Chondrocyte (in vitro differentiated cells): Measurements from ENCODE around the gene PBX1. TPM values are rescaled to one million over a fixed set of nuclear protein-coding genes. Genes with fewer than 3 reads are reported as not detected.
A peak's percentile ranks its signal among the peaks of the same experiment; 100 is the strongest.

Experiments
- DNase-seq: peaks from one replicate; pipeline ENCODE4 v3.0.0; 2021; ENCODE audit warnings: mixed read lengths, low spot score
- H3K27ac Mint-ChIP-seq: one replicate; pipeline ENCODE4 v1.8.0; 2021; ENCODE audit warnings: mild to moderate bottlenecking, moderate library complexity, mixed read lengths; ENCODE audit not compliant: unreplicated experiment
- H3K27me3 Mint-ChIP-seq: 2 replicates; pipeline ENCODE4 v1.8.0; 2021; ENCODE audit warnings: low read depth, mixed read lengths
- H3K36me3 Mint-ChIP-seq: 2 replicates; pipeline ENCODE4 v1.8.0; 2021; ENCODE audit warnings: low read depth, mixed read lengths
- H3K4me1 Mint-ChIP-seq: 2 replicates; pipeline ENCODE4 v1.8.0; 2021; ENCODE audit warnings: low read depth, mild to moderate bottlenecking, mixed read lengths
- H3K4me3 Mint-ChIP-seq: one replicate; pipeline ENCODE4 v1.8.0; 2021; ENCODE audit warnings: mild to moderate bottlenecking, moderate library complexity, mixed read lengths; ENCODE audit not compliant: unreplicated experiment
- H3K9me3 Mint-ChIP-seq: 2 replicates; pipeline ENCODE4 v1.8.0; 2021; ENCODE audit warnings: low read depth, mixed read lengths
- total RNA-seq: library from RNA; stranded (reverse); gene quantifications from 3 replicates; pipeline ENCODE4 v1.2.1, GENCODE V29; 2021
- TF ChIP-seq, protein P1 (sequence below): fragments of 200-600 bp; sonication (generic); IDR thresholded peaks from 2 replicates; pipeline ENCODE4 v1.5.0; 2021; ENCODE audit warnings: antibody characterized with exemption, mild to moderate bottlenecking, moderate library complexity

Gene PBX1
- total RNA-seq, 1 donor from 2014 or later: 23.0 TPM

- H3K4me3 Mint-ChIP-seq: no peak overlapping the region
- DNase-seq: no peak
- TF ChIP-seq, protein P1, sequence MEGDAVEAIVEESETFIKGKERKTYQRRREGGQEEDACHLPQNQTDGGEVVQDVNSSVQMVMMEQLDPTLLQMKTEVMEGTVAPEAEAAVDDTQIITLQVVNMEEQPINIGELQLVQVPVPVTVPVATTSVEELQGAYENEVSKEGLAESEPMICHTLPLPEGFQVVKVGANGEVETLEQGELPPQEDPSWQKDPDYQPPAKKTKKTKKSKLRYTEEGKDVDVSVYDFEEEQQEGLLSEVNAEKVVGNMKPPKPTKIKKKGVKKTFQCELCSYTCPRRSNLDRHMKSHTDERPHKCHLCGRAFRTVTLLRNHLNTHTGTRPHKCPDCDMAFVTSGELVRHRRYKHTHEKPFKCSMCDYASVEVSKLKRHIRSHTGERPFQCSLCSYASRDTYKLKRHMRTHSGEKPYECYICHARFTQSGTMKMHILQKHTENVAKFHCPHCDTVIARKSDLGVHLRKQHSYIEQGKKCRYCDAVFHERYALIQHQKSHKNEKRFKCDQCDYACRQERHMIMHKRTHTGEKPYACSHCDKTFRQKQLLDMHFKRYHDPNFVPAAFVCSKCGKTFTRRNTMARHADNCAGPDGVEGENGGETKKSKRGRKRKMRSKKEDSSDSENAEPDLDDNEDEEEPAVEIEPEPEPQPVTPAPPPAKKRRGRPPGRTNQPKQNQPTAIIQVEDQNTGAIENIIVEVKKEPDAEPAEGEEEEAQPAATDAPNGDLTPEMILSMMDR: no peak
- peak overlapping the region; percentile 93 for H3K27ac Mint-ChIP-seq
- peaks cover 55% of the 10 kb centered on the region for H3K4me1 Mint-ChIP-seq
- no peaks in the 10 kb centered on the region for H3K36me3 Mint-ChIP-seq
- H3K27me3 Mint-ChIP-seq: no peaks in the 10 kb centered on the region
- H3K9me3 Mint-ChIP-seq: no peaks in the 10 kb centered on the region
Observed at GRCh38 chr1:164765557-164765956, 206.6 kb downstream of the PBX1 start.

DNA sequence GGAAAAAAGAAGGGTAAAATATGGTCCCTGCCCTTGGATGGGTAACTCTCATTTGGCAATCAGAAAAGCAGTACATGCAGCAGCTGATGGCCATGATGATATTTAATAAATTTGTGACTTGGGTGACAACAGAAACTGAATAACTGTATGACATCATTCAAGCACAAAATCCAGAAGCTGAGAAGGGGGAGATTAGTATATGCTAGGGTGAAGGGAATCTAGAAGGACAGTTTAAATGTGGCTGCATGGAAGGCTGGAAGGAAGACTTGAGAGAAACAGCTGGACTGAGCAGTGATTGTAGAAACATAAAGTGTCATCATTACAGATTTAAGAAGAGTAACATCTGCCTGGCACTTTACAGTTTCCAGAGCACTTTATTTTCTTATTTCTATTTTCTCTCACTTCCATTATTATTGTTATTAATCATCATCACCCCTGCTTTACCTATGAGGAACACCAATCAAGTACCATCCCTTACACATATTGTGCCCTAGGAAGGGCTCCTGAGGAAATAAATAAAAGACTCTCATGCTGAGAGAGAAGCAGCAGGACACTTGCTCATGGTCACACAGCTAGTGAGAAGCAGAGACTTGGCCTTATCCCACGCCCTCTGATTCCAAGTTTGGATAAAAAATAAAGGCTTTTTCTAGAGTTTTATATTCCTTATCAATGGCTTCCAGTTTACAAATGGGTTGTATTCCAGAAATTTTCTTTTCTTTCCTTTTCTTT lies 207.2 kb downstream of the PBX1 start:
- Mint-ChIP-seq H3K9me3 (no peaks in the 10 kb centered on the region), H3K27ac (peak overlapping the region; percentile 93), H3K27me3 (no peaks in the 10 kb centered on the region), H3K4me3 (no peak overlapping the region), H3K36me3 (no peaks in the 10 kb centered on the region), H3K4me1 (peaks cover 56% of the 10 kb centered on the region)
- TF ChIP-seq, protein P1: no peak
- no peak for DNase-seq

GRCh38 chr1:164767752-164768402 lies 208.9 kb downstream of the PBX1 start:
- Mint-ChIP-seq H3K27me3 (no peaks in the 10 kb centered on the region), H3K9me3 (no peaks in the 10 kb centered on the region), H3K4me1 (peaks cover 74% of the 10 kb centered on the region), H3K36me3 (no peaks in the 10 kb centered on the region), H3K27ac (peak overlapping the region; percentile 78), H3K4me3 (no peak overlapping the region)
- TF ChIP-seq, protein P1: no peak
- no peak for DNase-seq

- Mint-ChIP-seq H3K27ac (peak overlapping the region; percentile 38), H3K4me3 (no peak overlapping the region), H3K27me3 (no peaks in the 10 kb centered on the region), H3K36me3 (no peaks in the 10 kb centered on the region), H3K9me3 (no peaks in the 10 kb centered on the region), H3K4me1 (peaks cover 80% of the 10 kb centered on the region)
- TF ChIP-seq, protein P1: no peak
- DNase-seq: no peak
Observed at GRCh38 chr1:164768619-164769018, 209.6 kb downstream of the PBX1 start.

DNA sequence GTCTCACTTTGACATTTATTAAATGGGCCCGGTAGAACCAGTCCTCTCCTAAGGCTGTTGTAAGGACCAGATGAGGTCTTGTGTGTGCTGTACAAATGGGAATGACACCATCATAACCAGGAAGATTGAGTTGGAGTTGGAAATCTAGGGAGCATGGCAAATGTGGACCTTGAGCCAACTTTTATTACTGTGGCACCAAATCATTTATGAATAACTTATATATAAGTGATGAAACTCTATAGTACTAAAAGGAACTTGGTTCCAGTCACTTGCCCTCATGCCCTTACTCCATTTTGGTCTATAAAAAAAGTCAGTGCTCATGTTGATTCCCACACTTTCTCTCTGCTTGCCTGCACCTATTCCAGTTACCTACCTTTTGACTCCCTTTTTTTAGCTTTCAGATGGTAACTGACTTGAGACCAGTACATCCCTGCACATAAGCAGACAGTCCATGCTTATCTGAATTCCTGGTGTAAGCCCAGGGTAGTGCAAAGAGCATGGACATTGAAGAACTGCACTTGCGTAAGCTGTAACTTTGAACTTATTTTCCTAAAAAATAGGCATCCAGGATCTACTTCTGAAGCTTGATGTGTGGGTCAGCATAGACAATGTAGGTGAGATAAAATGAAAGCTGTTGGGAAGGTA lies 210.6 kb downstream of the PBX1 start:
- no peak overlapping the region for H3K4me3 Mint-ChIP-seq
- no peaks in the 10 kb centered on the region for H3K36me3 Mint-ChIP-seq
- H3K27me3 Mint-ChIP-seq: no peaks in the 10 kb centered on the region
- TF ChIP-seq, protein P1: no peak
- H3K9me3 Mint-ChIP-seq: no peaks in the 10 kb centered on the region
- H3K27ac Mint-ChIP-seq: no peak overlapping the region
- DNase-seq: no peak
- H3K4me1 Mint-ChIP-seq: peaks cover 76% of the 10 kb centered on the region
